Stimulated activated CD8-positive, alpha-beta memory T cell treated with anti-CD3 and anti-CD28 coated beads, Interleukin-15, amount 100 ng/mL, for 4 hours (primary cell): ENCODE results near the gene MADCAM1.

ENCODE experiments used
- DNase-seq, 2 donors: peaks; one replicate each; pipeline ENCODE4 v3.0.0-alpha.2; 2020; ENCODE audit warnings: low read depth in 2 of 2

The MADCAM1 gene

DNA sequence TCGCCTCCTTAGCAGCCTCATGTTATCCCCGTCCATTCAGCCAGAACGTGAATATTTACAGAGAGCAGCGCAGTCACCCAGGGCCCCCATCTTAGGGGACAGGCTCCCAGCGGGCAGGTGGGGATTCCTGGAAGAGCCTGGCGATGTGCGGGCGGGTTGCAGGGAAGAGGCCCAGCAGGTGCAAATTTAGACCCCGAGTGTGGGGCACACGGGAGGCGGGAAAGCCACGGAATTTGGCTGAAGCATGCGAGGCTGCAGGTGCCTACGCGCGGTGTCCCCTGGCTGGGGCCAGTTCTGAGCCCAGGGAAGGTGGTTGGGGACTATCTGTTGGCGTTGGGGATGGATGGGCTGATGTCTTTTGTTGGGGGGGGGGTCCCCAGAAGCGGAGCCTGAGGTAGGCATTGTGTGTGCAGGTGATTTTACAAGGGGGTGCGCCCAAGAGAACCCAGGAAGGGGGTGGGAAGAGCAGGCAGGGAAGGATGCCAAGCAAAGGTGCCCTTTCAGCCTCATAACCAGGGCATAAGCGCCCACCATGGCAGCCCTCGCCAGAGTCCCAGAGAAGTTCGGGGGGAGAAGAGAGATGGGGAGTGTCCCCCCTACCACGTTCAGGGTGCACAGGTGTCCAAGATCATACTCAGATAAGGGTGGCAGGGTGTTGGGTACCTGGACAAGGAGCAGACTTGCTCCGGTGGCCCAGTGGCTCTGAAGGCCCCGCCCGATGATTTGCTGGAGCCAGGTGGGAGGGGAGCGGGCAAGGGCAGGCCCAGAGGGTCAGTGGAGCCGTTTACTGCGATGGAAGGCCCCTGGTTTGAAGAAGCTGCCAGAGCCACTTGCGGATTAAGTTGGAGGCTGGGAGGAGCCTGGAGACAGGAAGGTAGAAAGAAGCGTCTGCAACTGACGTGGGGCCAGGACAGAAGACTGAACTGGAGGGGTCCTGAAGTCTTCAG, 12.2 kb downstream of the MADCAM1 start:
- DNase-seq = no peak

DNA sequence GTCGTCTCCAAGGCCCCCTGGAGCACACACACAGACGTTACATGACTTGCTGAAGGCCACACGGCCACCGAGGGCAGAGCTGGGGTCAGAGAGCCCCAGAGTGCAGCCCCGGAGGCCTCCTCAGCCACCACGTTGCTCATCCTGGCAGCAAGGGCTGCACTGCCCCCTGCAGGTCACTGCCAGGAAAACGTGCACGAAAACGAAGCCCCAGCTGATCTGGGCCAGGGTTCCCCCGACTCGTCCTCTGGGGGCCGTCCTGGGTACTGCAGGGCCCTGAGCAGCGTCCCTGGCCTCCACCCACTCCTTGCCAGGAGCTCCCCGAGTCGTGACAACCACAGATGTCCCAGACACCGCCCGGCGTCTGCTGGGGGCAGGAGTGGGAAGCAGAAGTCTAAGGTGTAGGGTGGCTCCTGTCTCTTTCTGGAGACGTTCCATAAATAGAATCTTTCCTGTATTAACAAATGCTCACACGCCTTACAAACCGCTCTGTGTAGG, 14.4 kb downstream of the MADCAM1 start:
- DNase-seq = peak; percentile 75 to 84

DNA sequence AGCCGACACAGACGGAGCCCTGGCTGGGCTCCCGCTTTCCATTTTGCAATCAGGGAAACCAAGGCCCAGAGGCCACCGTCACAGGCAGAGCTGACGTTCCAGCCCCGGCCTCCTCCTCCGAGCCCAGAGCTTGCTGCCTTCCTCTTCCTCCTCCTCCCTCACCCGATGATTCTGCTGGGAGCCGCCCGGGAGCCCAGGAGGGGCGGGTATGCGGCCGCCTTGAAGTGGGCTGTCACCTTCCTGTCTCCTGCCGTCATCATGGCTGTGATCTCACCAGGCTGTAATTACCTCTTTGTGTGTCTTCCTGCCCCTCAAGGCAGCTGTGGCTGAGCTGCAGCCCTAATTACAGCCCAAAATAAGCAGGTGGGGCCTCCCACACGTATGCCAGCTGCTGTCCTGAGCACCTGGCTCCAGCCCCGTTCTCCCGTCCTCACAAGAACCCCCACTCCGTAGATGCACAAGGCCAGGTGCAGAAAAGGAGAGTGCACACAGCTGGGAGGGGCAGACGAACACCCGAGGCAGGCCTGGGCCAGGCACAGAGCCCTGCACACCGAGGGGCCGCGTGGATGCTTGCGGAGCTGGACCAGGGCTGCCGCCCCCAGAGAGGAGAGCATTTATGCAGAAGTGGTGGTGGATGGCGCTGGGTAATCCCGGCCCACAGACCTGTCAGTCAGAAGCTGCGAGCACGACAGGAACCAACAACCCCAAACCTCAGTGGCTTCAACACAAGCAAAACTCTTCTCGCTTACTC, 15.0 kb downstream of the MADCAM1 start:
- DNase-seq = peak; percentile 68 to 74

DNA sequence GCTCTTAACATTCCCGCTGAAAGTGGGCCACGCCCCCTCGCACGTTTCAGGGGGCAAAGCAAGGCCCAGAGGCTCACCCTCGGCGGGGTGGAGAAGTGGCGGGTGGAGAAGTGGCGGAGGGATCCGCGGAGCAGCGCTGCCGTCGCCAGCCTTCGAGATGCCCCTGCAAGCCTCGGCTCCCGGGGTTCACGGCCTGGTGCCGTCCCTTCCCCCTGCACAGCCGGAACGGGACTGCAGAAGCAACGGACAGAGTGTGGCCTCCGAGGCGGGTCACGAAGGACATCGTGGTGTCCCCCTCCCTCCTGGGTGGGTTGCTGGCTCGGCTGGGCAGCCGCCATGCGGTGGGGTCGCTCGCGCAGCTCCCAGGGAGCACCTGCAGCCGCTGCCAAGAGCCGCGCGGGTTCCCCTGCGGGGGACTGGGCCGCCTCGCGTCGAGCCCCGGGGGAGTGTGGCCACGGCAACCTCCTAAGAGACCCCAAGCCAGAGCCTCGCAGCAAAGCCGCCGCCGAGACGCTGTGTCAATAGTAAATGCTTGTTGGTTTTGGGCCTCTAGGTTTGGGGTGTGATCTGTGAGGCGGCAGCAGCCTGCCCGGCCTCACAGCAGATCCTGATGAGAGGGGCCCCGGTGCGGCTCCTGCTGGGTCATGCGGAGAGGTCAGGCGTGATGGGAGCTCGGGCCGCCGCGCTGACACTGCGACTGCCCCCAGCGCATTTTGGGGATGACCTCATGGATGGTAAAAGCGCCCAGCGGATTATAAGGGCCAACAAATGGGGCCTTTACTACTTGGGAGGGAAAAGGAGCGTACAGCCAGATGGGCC, 16.5 kb downstream of the MADCAM1 start:
- no peak for DNase-seq

DNA sequence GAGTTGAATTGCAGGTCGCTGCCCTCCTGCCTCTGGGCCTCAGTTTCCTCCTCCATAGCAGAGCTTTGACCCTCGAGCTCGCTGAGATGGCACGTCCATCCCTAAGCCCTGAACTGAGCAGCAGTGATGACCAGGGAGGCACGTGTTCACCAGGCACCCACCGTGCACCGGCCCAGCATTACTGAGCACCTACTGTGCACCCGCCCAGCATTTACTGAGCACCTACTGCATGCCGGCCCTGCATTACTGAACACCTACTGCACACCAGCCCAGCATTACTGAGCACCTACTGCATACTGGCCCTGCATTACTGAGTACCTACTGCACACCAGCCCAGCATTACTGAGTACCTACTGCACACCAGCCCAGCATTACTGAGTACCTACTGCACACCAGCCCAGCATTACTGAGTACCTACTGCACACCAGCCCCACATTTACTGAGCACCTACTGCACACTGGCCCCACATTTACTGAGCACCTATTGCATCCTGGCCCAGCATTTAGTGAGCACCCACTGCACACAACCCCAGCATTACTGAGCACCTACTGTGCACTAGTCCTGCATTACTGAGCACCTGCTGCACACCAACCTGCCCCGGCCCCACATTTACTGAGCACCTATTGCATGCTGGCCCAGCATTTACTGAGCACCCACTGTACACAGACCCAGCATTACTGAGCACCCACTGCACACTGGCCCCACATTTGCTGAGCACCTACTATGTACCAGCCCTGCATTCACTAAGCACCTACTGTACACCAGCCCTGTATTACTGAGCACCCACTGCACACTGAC, 17.3 kb downstream of the MADCAM1 start:
- DNase-seq = no peak

DNA sequence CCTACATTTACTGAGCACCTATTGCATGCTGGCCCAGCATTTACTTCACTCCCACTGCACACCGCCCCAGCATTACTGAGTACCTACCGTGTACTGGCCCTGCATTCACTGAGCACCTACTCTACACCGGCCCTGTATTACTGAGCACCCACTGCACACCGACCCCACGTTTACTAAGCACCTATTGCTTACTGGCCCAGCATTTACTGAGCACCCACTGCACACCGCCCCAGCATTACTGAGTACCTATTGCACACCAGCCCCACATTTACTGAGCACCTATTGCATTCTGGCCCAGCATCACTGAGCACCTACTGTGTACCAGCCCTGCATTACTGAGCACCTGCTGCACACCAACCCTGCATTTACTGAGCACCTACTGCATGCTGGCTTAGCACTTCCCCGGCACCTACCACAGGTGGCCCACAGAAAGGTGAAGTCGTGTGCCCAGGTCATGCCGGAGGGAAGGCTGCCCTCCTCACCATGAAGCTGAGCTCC, 17.9 kb downstream of the MADCAM1 start:
- no peak for DNase-seq

DNA sequence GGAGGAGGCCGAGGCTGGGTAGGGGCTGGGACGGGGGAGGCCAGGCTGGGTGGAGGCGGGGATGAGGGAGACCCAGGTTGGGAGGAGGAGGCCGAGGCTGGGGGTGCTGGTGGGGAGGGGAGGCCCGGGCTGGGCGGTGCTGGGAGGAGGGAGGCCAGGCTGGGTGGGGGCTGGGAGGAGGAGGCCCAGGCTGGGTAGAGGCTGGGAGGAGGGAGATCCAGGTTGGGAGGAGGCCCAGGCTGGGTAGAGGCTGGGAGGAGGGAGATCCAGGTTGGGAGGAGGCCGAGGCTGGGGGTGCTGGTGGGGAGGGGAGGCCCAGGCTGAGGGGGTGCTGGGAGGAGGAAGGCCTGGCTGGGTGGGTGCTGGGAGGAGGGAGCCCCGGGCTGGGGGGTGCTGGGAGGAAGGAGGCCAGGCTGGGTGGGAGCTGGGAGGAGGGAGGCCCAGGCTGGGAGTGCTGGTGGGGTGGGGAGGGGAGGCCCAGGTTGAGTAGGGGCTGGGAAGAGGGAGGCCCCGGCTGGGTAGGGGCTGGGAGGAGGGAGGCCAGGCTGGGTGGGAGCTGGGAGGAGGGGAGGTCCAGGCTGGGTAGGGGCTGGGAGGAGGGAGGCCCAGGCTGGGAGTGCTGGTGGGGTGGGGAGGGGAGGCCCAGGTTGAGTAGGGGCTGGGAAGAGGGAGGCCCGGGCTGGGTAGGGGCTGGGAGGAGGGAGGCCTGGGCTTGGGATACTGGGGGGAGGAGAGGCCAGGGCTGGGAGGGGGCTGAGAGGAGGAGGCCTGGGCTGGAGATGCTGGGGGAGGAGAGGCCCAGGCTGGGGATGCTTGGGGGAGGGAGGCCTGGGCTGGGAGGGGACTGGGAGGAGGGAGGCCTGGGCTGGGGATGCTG, 21.7 kb downstream of the MADCAM1 start:
- DNase-seq = no peak

DNA sequence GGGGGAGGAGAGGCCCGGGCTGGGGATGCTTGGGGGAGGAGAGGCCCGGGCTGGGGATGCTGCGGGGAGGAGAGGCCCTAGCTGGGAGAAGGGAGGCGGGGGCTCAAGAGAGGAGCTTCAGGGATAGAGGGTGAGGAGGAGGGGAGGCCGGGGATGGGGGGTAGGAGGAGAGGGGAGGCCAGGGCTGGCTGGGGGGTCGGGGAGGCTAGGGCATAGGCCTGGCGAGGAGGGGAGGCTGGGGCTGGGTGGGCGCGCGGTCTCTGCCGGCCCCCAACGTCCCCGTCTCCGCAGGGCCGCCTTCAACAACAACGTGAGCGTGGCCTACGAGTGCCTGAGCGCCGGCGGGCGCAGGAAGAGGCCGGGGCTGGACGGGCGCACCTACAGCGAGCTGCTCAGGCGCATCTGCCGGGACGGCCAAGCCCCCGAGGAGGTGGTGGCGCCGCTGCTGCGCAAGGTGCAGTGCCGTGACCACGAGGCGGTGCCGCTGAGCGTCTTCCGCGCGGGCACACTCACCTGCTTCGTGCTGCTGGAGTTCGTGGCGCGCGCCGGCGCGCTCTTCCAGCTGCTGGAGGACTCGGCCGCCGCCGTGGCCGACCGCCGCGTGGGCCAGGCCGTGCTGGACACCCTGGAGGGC, 22.4 kb downstream of the MADCAM1 start:
- peak in 1 of 2 donors; percentile 38 for DNase-seq

DNA sequence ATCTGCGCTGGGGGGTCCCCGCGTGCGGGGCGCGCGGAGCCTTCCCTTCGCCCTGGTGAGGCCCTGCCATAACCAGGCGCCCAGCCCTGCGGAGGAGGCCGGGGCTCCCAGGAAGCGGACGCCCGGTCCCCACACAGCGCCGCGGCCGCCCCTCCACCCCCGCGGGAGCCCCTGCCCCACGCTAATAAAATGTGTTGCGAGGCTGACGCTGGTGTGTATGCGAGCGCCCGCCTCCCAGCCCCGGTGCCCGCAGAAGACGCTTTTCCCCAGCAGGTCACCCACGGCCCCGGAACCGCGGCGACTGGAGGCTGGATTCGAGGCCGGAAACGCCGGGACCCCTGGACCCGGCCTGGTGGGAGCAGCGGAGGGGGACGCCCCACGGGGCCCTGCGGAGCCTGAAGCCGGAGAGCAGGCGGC, 23.2 kb downstream of the MADCAM1 start:
- DNase-seq = no peak

DNA sequence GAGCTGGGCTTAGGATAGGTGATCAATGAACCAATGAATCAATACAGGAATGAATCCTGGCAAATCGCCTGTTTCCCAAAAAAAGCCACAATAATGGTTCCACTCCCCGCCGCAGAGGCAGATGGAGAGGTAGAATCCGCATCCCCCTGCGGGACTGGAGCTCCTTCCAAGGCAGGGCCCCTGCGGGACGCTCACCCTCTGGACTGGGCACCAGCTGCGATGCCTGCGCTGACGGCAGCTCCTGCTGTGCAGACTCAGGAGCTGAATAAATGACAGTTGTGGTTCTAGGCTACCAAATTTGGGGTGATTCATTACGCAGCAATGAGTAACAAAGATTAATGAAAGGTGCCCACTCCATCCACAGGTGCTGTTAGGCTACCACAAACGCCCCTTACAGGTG, 26.4 kb downstream of the MADCAM1 start:
- no peak for DNase-seq

DNA sequence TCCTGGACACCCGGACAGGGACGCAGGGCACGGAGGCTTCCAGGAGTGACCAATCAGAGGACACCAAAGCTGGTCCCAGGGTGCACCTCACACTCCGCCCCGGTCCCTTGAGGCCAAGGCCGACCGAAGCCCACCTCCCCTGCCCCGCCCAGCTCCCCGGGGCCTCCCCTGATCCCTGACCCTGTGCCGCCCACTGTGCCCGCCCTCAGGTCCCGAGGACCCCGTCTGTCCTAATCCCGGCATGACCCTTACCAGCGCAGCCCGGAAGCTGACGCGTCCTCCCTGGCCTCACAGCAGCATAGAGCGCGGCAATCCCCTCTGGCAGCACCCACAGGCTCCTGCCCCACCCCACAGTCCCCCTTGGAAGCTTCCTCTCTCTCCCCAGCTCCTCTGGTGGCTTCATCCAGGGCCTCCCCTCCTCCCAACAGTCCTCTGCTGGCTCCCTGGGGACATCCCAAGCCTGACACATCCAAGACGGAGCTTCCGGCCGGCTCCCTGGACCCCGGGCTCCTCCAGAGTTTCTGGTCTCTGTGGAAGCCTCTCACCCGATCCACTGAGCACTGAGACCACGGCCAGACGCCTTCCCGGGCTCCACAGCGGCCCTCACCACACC, 27.9 kb downstream of the MADCAM1 start:
- DNase-seq = no peak

DNA sequence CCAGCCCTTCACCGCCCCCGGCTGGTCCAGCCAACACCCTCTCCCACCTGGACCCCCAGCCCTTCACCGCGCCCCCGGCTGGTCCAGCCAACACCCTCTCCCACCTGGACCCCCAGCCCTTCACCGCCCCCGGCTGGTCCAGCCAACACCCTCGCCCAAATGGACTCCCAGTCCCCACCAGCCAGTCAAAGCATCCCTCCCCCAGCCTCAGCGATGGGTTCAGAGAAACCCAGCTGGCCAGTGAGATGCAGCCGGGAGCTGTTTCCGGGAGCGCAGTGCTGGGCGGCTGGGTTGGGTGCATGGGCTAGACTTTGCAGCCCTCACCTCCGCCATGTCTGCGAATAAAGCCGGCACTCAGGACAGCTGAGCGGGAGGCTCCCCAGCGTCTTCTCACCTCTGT, 28.7 kb downstream of the MADCAM1 start:
- DNase-seq = no peak

DNA sequence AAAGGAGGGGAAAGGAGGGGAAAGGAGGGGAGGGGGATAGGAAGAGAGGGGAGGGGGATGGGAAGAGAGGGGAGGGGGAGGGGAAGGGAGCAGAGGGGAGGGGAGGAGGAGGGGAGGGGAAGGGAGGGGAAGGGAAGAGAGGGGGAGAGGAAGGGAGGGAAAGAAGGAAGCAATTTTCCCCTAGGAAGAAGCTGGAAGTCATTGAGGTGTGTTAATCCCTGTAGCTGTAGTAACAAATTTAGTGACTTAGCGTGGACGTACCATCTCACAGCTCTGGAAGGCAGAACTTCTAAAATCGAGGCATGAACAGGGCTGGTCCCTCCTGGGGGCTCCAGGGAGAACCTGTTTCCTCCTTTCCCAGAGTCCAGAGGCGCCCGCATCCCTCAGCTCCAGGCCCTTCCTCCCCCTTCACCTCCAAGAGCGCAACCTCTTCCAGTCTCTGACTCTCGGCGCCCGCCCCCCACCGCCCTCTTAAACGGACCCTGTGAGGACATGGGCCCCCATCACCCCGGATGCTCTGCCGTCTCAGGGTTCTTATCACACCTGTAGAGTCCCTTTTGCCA, 29.7 kb downstream of the MADCAM1 start:
- DNase-seq = no peak

DNA sequence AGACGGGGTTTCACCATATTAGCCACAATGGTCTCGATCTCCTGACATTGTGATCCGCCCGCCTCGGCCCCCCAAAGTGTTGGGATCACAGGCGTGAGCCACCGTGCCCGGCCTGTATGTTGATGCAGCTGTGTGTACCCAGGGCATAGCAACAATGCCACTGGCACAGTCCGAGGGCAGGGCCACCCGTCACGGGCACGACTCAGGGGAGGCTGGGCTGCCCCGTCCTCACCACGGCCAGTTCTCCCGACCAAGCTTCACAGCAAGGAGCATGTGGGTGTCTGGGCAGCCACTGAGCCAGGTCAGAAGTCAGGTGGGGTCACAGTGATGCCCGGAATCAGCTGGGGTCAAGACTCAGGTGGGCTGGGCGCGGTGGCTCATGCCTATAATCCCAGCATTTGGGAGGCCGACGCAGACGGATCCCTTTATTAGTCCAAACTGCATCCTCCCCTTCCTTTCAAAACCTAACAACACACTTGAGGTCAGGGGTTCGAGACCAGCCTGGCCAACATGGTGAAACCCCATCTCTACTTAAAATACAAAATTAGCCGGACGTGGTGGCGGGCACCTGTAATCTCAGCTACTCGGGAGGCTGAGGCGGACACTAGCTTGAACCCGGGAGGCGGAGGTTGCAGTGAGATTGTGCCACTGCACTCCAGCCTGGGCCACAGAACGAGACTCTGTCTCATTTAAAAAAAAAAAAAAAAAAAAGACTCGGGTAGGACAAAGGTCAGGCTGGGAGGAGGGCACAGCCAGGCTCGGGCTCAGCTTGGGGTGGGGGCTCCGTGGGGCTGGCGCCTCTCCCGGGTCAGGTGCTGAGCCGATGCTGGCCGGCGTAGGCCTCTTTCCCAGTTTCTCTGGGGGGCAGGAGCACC, 34.1 kb downstream of the MADCAM1 start:
- DNase-seq = no peak

DNA sequence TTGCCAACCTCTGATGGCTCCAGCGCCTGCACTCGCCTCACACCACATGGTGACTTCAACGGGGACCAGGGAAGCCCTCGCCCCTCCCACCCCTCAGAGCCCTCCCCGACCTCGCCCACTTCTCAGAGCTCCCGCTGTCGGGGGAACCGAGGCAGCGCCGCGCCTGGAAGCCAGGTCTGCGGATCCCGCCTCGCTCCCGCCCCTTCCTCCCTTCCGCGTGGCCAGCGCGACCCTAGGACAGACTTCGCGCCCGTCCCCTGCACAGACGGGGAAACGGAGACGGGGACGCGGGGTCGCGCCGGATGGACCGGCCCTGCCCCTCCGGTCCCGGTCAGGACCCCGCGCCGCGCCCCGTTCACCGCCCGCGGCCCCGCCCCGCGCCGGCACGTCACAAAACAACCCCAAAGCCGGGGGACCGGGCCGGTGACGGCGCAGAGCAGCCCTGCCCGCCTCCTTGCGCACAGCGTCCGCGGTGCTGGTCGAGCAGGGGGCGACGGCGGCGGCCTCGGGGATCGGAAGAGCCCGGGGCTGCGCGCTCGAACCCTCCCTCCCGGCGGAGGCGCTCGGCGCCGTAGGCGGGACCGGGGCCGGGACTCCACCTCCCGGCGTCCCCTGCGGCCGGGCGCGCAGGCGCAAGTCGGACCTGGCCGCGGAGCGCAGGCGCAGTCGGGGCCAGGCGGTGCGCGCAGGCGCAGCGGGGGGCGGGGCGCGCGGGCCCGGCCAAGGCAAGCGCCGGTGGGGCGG, 34.9 kb downstream of the MADCAM1 start:
- peak; percentile 64 to 76 for DNase-seq

DNA sequence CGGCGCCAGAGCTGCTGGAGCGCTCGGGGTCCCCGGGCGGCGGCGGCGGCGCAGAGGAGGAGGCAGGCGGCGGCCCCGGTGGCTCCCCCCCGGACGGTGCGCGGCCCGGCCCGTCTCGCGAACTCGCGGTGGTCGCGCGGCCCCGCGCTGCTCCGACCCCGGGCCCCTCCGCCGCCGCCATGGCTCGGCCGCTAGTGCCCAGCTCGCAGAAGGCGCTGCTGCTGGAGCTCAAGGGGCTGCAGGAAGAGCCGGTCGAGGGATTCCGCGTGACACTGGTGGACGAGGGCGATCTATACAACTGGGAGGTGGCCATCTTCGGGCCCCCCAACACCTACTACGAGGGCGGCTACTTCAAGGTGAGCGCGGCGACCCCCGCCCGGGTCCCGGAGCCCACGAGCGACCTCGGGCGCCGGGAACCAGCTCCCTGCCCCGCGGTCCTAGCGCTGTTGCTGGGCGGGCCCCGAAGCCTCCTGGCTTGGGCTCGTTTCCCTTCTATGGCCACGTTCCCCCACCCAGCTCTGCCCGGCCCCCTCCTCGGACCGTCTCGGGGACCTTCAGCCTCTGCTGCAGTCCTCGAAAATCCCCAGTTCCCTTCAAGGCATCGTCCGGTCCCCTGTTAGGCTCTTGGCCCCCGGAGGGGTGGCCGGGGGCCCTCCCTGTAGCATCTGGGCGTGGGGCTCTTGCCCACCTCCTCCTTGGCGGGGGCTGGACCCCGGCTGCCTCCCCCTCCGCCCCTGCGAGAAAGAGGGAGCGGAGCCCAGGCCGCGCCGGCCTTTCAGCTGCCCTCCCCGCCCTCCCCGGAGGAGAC, 35.7 kb downstream of the MADCAM1 start, which contains the start of gene CDC34:
TSS of gene CDC34 (plus strand) at position 8 of the 808 bp plus-strand sequence. CDS start at position 180, 172 bp downstream.
- no peak for DNase-seq
